GM23338 (cell line): ENCODE results near the gene RFX7.

Experiments
- CREB1 ChIP-seq: fragments of 250-450 bp; sonication (Bioruptor Pico); IDR thresholded peaks from 2 replicates; pipeline ENCODE4 v1.5.0; 2020; ENCODE audit warnings: low read depth, mild to moderate bottlenecking, moderate library complexity
- CTCF ChIP-seq, 2 experiments: fragments of 200-600 bp in 1 of 2; sonication (generic) in 1 of 2; conservative IDR thresholded peaks; 2 replicates each; pipeline versions ENCODE4 v1.5.1 to v1.6.1; 2016 to 2017; ENCODE audit warnings: antibody characterized with exemption in 2 of 2, low read depth in 2 of 2, mild to moderate bottlenecking in 2 of 2, moderate library complexity in 1 of 2
- ETS1 ChIP-seq: IDR thresholded peaks from 2 replicates; pipeline ENCODE4 v1.6.1; 2016; ENCODE audit warnings: antibody characterized with exemption
- EZH2 ChIP-seq: fragments of 200-600 bp; sonication (generic); IDR thresholded peaks from one replicate; pipeline ENCODE4 v1.8.0; 2017; ENCODE audit warnings: antibody characterized with exemption, mild to moderate bottlenecking, low read depth; ENCODE audit not compliant: unreplicated experiment
- EZH2phosphoT487 ChIP-seq: fragments of 200-600 bp; sonication (generic); IDR thresholded peaks from one replicate; pipeline ENCODE4 v1.8.1; 2018; ENCODE audit warnings: antibody characterized with exemption; ENCODE audit not compliant: unreplicated experiment
- JUNB ChIP-seq: IDR thresholded peaks from one replicate; pipeline ENCODE4 v1.6.1; 2016; ENCODE audit warnings: antibody characterized with exemption; ENCODE audit not compliant: unreplicated experiment
- NANOG ChIP-seq: IDR thresholded peaks from 2 replicates; pipeline ENCODE4 v1.6.1; 2016; ENCODE audit warnings: antibody characterized with exemption, borderline replicate concordance
- POLR2AphosphoS5 ChIP-seq: IDR thresholded peaks from 2 replicates; pipeline ENCODE4 v1.6.1; 2016; ENCODE audit warnings: antibody characterized with exemption, low read depth
- REST ChIP-seq: IDR thresholded peaks from one replicate; pipeline ENCODE4 v1.6.1; 2018; ENCODE audit warnings: antibody characterized with exemption; ENCODE audit not compliant: unreplicated experiment
- STAT1 ChIP-seq: IDR thresholded peaks from one replicate; pipeline ENCODE4 v1.6.1; 2016; ENCODE audit warnings: antibody characterized with exemption; ENCODE audit not compliant: unreplicated experiment
- ZNF114 ChIP-seq: fragments of 250-450 bp; sonication (Bioruptor Pico); IDR thresholded peaks from 2 replicates; pipeline ENCODE4 v1.5.0; 2020; ENCODE audit warnings: mild to moderate bottlenecking, moderate library complexity
- ZNF331 ChIP-seq: fragments of 250-450 bp; sonication (Bioruptor Pico); IDR thresholded peaks from 2 replicates; pipeline ENCODE4 v1.5.0; 2020; ENCODE audit warnings: low read depth, mild to moderate bottlenecking, moderate library complexity
- ZNF462 ChIP-seq: fragments of 250-450 bp; sonication (Bioruptor Pico); IDR thresholded peaks from 2 replicates; pipeline ENCODE4 v1.5.0; 2020; ENCODE audit warnings: mild to moderate bottlenecking, moderate library complexity

GRCh38 chr15:56174649-56175048 is 69.0 kb downstream of the RFX7 start:
- TF ChIP-seq CTCF (conservative IDR thresholded peaks at IDR 0.05; ENCODE audit: low read depth in 2 of 2) (no peak), REST (no peak), EZH2 (no peak), POLR2AphosphoS5 (no peak), EZH2phosphoT487 (no peak), JUNB (no peak), ETS1 (no peak), CREB1 (CRISPR knock-in tag) (no peak), ZNF114 (CRISPR knock-in tag) (no peak), ZNF331 (CRISPR knock-in tag) (no peak), ZNF462 (CRISPR knock-in tag) (no peak), STAT1 (no peak), NANOG (no peak)
